ENCODE data around the gene GNLY. TPM values are rescaled to one million over a fixed set of nuclear protein-coding genes. Genes with fewer than 3 reads are reported as not detected.

Gene GNLY
- total RNA-seq, 4 donors from 2014 or later, result 0.63 to 4.2 (median 0.98) TPM; not detected in 1

DNA sequence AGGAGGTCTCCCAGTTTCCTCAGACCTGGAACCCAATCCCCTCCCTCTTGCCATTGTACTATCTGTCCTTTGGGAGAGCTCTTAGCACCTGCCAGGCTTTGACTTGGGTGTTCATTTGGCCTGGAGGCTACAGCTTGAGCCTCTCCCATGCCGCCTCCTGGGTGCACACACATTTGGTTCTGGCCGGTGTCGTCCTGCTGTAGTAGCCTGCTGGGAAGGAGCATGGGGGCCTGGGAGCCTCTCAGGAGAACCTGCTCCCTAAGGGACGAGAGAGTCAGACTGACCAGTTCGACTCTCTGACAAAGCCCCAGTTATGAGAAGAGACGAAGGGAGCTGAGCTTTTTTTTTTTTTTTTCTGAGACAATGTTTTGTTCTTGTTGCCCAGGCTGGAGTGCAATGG, 18.7 kb upstream of the GNLY start:
- no peak for TF ChIP-seq EP300 (IDR thresholded peaks at IDR 0.05)
- TF ChIP-seq, protein P1, sequence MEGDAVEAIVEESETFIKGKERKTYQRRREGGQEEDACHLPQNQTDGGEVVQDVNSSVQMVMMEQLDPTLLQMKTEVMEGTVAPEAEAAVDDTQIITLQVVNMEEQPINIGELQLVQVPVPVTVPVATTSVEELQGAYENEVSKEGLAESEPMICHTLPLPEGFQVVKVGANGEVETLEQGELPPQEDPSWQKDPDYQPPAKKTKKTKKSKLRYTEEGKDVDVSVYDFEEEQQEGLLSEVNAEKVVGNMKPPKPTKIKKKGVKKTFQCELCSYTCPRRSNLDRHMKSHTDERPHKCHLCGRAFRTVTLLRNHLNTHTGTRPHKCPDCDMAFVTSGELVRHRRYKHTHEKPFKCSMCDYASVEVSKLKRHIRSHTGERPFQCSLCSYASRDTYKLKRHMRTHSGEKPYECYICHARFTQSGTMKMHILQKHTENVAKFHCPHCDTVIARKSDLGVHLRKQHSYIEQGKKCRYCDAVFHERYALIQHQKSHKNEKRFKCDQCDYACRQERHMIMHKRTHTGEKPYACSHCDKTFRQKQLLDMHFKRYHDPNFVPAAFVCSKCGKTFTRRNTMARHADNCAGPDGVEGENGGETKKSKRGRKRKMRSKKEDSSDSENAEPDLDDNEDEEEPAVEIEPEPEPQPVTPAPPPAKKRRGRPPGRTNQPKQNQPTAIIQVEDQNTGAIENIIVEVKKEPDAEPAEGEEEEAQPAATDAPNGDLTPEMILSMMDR (IDR thresholded peaks at IDR 0.05), result no peak
- no peak for TF ChIP-seq POLR2A (IDR thresholded peaks at IDR 0.05)
- no peak overlapping the region for H3K4me3 ChIP-seq
- no peak overlapping the region for H3K27ac ChIP-seq
- H3K4me1 ChIP-seq, result peaks cover 0 to 13% (median 6%) of the 10 kb centered on the region in 4 donors
- WGBS, 2 donors, result 73 to 75% methylated on average over 6 of the region's 6 CpGs
- no peaks in the 10 kb centered on the region for H3K27me3 ChIP-seq
- no peak for DNase-seq (ENCODE audit: low spot score in 2 of 2)
- H3K36me3 ChIP-seq, result no peaks in the 10 kb centered on the region
- no peaks in the 10 kb centered on the region for H3K9me3 ChIP-seq

DNA sequence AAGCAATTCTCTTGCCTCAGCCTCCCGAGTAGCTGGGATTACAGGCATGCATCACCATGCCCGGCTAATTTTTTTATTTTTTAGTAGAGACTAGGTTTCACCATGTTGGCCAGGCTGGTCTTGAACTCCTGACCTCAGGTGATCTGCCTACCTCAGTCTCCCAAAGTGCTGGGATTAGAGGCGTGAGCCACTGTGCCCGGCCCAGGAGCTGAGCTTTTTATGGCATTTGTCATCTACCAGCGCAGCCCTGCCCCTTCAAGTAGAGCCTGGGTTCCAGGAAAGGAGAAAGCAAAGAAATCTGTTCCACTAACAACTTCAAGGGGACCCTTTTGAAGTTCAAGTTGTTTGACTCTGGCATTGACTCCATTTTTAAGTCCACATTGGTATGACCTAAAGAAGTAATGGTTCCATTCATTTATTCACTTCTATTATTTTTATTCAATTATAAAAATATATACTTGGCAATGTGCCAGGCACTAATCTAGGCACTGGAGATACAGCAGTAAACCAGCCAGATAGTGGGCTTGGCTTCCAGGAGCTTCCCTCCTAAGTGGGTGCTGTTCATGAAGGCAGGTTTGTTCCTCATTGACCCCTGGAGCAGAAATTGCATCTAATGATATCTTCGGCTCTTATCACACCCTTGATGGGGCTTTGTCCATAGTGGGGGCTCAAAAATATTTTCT, 18.2 kb upstream of the GNLY start:
- H3K4me3 ChIP-seq, result no peak overlapping the region

DNA sequence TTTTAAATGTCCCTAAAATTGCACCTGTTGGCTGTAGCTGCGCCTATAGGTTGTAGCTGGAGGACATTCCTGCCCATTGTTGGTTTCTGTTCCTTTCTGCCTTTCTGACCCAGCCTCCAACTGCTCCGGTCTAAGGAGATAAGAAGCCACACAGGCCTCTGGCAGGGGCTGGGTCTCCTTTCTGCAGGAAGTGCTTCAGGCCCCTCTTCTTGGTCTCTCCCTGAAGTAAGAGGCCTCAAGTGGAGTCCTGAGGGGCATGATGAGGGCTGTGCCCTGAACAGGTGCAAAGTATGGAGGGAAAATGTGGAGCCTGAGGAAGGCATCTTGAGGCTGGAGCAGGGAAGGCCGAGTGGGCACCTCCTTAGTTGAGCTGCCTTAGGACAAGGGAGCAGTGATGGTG, 15.8 kb upstream of the GNLY start:
- H3K4me1 ChIP-seq, result peaks cover 0 to 13% (median 6%) of the 10 kb centered on the region in 4 donors
- H3K27ac ChIP-seq, result peak overlapping the region in 1 of 4 donors; percentile 59
- H3K4me3 ChIP-seq, result no peak overlapping the region
- H3K9me3 ChIP-seq, result no peaks in the 10 kb centered on the region
- TF ChIP-seq EP300 (IDR thresholded peaks at IDR 0.05), result no peak
- no peak for TF ChIP-seq POLR2A (IDR thresholded peaks at IDR 0.05)
- TF ChIP-seq, protein P1 (IDR thresholded peaks at IDR 0.05), result no peak
- DNase-seq (ENCODE audit: low spot score in 2 of 2), result no peak
- no peaks in the 10 kb centered on the region for H3K27me3 ChIP-seq
- WGBS, 2 donors, result 65 to 75% methylated on average over 3 of the region's 3 CpGs
- H3K36me3 ChIP-seq, result no peaks in the 10 kb centered on the region

More for the DNA sequence above, 18.2 kb upstream of the GNLY start:
- 83 to 87% methylated on average over 6 of the region's 6 CpGs for WGBS, 2 donors
- peaks cover 0 to 13% (median 6%) of the 10 kb centered on the region in 4 donors for H3K4me1 ChIP-seq
- no peak for TF ChIP-seq EP300 (IDR thresholded peaks at IDR 0.05)
- TF ChIP-seq, protein P1 (IDR thresholded peaks at IDR 0.05), result no peak
- TF ChIP-seq POLR2A (IDR thresholded peaks at IDR 0.05), result no peak
- H3K9me3 ChIP-seq, result no peaks in the 10 kb centered on the region
- no peaks in the 10 kb centered on the region for H3K36me3 ChIP-seq
- H3K27ac ChIP-seq, result no peak overlapping the region
- DNase-seq (ENCODE audit: low spot score in 2 of 2), result no peak
- H3K27me3 ChIP-seq, result no peaks in the 10 kb centered on the region

DNA sequence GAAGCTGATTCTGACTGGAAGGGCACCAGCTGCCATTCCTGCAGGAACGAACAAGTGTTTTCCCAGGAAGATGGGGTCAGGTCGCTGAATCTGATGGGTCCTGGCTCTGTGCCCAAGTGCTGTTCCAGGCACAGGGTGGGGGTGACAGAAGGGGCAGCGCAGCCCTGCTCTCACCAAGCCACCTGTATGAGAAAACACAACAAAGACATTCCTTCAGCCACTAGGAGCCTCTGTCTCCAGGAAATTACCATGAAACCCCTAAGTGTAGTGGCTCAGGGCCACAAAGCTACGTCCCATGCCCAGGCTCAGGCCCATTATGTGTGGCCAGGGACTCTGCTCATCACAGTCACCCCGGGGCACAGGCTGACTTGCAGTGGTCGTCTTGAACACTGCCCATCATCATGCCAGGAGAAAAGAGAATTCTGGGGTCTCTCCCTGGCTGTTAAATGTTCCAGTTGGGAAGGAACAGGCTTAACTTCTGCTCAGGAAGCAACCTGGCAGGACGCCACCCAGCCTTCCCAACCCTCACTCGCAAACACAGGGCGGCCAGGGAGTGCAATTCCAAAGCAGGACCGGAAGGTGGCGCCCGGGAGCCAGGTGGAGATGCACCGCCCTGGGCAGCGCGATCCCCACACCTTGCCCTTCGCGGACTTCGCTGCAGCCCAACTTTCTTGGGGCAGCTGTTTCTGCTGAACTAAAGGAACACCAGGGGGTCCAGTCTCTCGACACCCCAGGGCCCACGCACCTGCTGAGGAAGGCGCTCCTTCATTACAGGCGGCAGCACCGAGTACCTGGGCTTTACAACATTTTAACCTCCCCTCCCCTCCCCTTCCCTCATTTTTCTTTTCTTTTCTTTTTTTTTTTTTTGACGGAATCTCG, 15.1 kb upstream of the GNLY start:
- DNase-seq (ENCODE audit: low spot score in 2 of 2), result peak; percentile 87 to 95
- 20 to 25% methylated on average over 21 to 25 of the region's 25 CpGs for WGBS, 2 donors
- Histone ChIP-seq H3K27ac (peak overlapping the region in 1 of 4 donors; percentile 59), H3K4me3 (no peak overlapping the region), H3K27me3 (no peaks in the 10 kb centered on the region), H3K36me3 (no peaks in the 10 kb centered on the region), H3K4me1 (peaks cover 0 to 13% (median 6%) of the 10 kb centered on the region in 4 donors), H3K9me3 (no peaks in the 10 kb centered on the region)
- TF ChIP-seq, protein P1 (IDR thresholded peaks at IDR 0.05), result peak; percentile 93 to 99 (median 98)
- TF ChIP-seq POLR2A (IDR thresholded peaks at IDR 0.05), result no peak
- peak in 1 of 2 donors; percentile 64 for TF ChIP-seq EP300 (IDR thresholded peaks at IDR 0.05)
